Measurements from ENCODE around the gene MRNIP.
"Not testable (repeated sequence)": the region's sequence is repeated elsewhere in the genome, so short reads cannot be mapped to it uniquely, and the experiment has no call there.

MRNIP gene

DNA sequence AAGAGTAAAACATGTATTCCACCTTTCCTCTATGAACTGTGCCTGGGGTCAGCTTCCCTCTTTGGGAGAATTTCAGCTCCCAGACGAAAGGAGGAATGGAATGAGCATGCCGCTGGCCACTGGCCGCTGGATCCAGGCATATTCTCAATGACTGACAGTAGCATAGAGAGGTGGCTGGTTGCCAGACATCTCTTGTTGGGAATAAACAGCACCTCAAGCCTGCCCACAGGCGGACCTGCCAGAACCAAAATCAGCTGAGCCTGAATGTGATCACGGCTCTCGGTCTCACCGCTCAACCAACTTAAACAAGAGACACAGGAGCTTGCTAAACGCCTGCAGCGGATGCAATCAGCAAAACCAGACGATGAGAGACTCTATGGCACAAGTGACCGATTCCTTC lies 28.5 kb upstream of the MRNIP start:
- DNase-seq: no peak

DNA sequence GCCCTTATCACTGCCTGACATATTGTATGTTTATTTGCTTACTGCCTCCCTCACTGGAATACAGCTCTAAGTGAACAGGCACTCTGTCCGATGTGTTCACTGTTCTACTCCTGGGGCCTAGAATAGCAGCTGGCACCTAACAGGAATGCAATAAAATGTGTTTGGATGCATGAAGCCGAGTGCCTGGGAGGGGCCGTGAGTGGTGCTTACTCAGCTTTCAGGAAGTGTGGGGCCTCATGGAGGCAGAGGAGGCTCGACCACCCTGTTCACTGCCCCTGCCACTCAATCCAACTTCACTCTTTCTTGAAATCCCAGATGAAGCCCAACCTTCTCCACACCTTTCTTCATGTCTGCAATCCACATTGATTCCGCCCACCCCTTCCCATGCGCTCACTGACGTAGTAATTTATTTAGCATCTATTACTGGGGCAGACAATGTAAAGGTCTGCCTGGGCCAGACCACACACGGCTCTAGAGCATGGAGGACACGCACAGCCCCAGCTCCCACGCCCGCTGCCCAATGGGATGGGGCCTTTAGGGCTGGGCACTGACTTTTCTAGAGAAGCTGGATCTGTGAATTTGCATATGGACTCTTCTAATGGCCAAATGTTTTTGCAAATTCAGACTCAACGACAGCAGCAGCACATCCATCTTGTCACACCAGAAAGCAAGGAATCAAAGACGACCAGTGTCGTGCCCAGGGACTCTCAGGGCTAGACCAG lies 27.7 kb upstream of the MRNIP start:
- no peak for DNase-seq

- DNase-seq: no peak
These were observed 27.0 kb upstream of the MRNIP start for GRCh38 chr5:179885491-179886090.

DNA sequence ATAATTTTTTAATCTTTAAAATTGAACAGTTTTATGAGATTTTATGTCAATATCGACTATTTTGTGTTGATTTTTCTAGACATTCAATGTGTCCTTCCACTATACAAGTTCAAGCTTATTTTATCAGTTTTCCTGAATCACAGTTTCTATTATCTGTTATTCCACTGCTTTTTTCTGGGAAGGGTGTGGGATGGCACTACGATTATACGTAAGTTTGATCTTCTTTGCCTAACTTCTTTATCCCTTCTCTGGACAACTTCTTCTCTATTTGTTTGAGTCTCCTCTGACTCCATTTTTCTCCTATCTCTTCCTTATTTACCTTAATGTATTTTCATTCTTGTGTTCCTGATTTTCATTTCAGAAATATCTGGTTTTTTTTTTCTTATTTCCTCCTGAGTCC lies 24.5 kb upstream of the MRNIP start:
- DNase-seq: no peak

GRCh38 chr5:179882338-179882737 lies 23.7 kb upstream of the MRNIP start:
- DNase-seq: no peak

GRCh38 chr5:179880848-179881590 lies 22.4 kb upstream of the MRNIP start:
- DNase-seq: no peak

DNA sequence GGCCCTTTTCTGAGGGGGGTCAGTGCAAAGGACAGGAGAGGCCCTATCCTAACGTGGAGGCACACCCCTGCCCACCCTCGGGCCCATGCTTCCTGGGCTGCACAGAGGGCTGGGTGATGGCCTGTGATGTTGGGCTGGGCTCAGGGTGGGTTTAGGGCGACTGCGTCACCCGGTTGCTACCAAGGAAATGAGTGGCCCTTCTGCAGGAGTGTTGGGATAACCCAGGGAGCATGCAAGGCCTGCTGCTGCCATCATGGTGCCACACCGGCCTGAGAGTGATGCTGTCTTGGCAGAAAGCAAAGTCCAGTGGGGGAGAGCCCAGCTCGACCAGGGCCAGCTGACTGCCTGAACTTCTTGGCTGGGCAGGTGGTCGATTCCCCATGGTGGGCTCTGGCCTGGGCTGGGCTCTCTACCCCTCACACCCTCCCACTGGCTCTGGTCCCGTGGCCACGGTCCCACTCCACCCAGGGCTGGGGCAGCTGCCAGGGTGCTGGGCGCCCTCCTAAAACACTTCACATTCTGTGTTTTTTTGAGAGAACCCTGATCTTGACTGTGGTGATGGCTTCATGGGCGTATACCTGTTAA lies 21.5 kb upstream of the MRNIP start:
- DNase-seq: no peak

- no peak for DNase-seq
These were observed 21.0 kb upstream of the MRNIP start for GRCh38 chr5:179879690-179880010.

- no peak for DNase-seq
These were observed 20.5 kb upstream of the MRNIP start for GRCh38 chr5:179879003-179879689.

GRCh38 chr5:179878222-179879002 lies 19.8 kb upstream of the MRNIP start:
- DNase-seq: no peak

DNA sequence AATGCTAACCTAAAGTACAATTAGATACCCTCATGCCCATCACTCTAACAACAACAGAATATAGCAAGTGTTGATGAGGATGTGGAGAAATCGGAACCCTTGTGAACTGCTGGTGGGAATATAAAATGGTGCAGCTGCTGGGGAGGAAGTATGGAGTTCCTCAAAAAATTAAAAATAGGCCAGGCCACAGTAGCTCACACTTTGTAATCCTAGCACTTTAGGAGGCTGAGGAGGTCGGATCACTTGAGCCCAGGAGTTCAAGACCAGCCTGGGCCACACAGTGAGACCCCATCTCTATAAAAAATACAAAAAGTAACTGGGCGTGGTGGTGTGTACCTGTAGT lies 18.0 kb upstream of the MRNIP start:
- DNase-seq: no peak

GRCh38 chr5:179875741-179876609 lies 17.4 kb upstream of the MRNIP start:
- DNase-seq: no peak

GRCh38 chr5:179874536-179875292 lies 16.1 kb upstream of the MRNIP start:
- no peak for DNase-seq

GRCh38 chr5:179874136-179874535 lies 15.5 kb upstream of the MRNIP start:
- DNase-seq: no peak

- no peak for DNase-seq
These were observed 15.0 kb upstream of the MRNIP start for GRCh38 chr5:179873588-179874110.

DNA sequence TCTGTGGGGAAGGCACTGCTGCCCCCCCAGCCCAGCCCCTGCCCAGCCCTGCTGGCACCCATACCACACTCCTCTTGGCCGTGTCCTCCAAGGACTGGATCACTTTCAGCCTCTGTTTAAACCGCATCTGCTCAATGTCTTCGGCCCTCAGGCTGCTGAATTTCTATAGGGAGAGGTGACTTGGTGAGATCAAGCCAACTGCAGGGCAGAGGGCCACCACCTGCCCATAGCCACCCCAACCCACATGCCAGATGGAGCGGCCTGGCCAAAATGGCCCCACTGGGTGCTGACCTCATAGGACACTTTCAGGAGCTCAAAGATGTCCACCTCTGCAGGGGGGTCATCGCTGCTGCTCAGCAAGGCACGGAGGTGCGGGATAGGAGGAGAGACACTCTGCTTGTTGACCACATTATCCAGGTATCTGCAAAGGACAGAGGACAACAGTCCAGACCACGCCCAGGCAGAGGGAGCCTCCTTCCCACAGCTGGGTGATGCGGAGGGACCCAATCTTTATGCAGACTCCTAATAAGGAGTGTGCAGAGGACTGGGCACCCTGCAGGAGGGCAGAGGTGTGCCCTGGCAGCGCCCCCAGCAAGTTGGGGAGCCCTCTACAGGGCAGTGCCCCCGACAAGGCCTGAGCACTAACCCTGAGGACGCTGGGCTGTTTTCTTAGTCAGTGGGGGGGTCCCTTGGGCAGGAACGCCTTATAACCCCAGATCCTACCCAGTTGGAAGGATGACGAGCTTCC lies 14.4 kb upstream of the MRNIP start:
- no peak for DNase-seq

- no peak for DNase-seq
These were observed 13.6 kb upstream of the MRNIP start for GRCh38 chr5:179872055-179872827.

- not testable (repeated sequence) for DNase-seq
These were observed 12.9 kb upstream of the MRNIP start for GRCh38 chr5:179871533-179871932.

DNA sequence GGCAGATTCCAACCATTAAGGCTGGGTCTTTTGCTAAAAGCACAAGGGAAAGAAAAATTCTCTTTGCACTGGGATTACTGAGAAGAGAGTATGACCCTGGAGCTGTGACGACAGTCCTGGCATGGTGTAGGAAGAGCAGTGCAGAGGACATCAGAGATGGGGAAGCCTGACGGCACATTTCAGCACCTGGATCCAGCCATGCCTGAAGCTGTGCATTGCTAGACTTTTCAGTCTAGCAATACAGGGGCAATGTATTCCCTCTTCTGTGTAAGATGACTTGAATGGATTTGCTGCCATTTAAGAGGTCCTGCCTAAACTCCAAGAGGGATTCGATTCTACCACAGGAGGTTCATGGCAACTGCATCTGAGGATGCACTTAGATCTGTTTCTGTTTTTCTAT lies 12.3 kb upstream of the MRNIP start:
- DNase-seq: no peak
